HL-60 (cell line): ENCODE measurements around the gene FADD.

Experiments
- DNase-seq, 2 experiments: peaks; one replicate each; pipeline ENCODE4 v3.0.0-alpha.2; 2010 to 2020; ENCODE audit warnings: low read depth in 1 of 2, low spot score in 1 of 2
- H3K27ac ChIP-seq: fragments of 250-450 bp; sonication (Bioruptor Pico); replicated peaks from 2 replicates; pipeline ENCODE4 v1.5.1; 2020; ENCODE audit warnings: mild to moderate bottlenecking, moderate library complexity
- H3K27me3 ChIP-seq: fragments of 250-450 bp; sonication (Bioruptor Pico); 2 replicates; pipeline ENCODE4 v1.5.1; 2021; ENCODE audit warnings: mild to moderate bottlenecking, moderate library complexity; ENCODE audit not compliant: insufficient read depth, poor library complexity, severe bottlenecking
- H3K4me3 ChIP-seq: replicated peaks from 2 replicates; pipeline ENCODE4 v1.5.1; 2011; ENCODE audit warnings: mild to moderate bottlenecking, control low read depth, low read length; ENCODE audit not compliant: insufficient read depth
- CTCF ChIP-seq: IDR thresholded peaks from one replicate; pipeline ENCODE4 v1.5.1; 2011; ENCODE audit warnings: low read length, control low read depth, inconsistent platforms; ENCODE audit not compliant: insufficient read depth
- GABPA ChIP-seq: IDR thresholded peaks from 2 replicates; pipeline ENCODE4 v1.6.1; 2012; ENCODE audit warnings: low read depth
- POLR2AphosphoS5 ChIP-seq: IDR thresholded peaks from 2 replicates; pipeline ENCODE4 v1.6.1; 2012; ENCODE audit warnings: low read depth
- REST ChIP-seq: IDR thresholded peaks from 2 replicates; pipeline ENCODE4 v1.6.1; 2012; ENCODE audit warnings: low read depth; ENCODE audit not compliant: insufficient replicate concordance
- SPI1 ChIP-seq: IDR thresholded peaks from 2 replicates; pipeline ENCODE4 v1.6.1; 2012; ENCODE audit warnings: low read depth, mild to moderate bottlenecking, borderline replicate concordance

The FADD gene

GRCh38 chr11:70192666-70193410 is 10.3 kb upstream of the FADD start:
- no peaks in the 10 kb centered on the region for H3K27me3 ChIP-seq
- DNase-seq = no peak
- no peak overlapping the region for H3K4me3 ChIP-seq
- H3K27ac ChIP-seq = no peak overlapping the region
- TF ChIP-seq REST (no peak), GABPA (no peak), SPI1 (no peak), CTCF (no peak), POLR2AphosphoS5 (no peak)

GRCh38 chr11:70193411-70194292 is 9.4 kb upstream of the FADD start:
- H3K27me3 ChIP-seq = no peaks in the 10 kb centered on the region
- DNase-seq = no peak
- no peak overlapping the region for H3K27ac ChIP-seq
- TF ChIP-seq GABPA (no peak), CTCF (no peak), POLR2AphosphoS5 (no peak), SPI1 (no peak), REST (no peak)
- no peak overlapping the region for H3K4me3 ChIP-seq

- H3K27ac ChIP-seq = no peak overlapping the region
- TF ChIP-seq GABPA (no peak), REST (no peak), SPI1 (no peak), POLR2AphosphoS5 (no peak), CTCF (no peak)
- H3K27me3 ChIP-seq = no peaks in the 10 kb centered on the region
- no peak for DNase-seq
- H3K4me3 ChIP-seq = no peak overlapping the region
Observed at GRCh38 chr11:70194792-70195791, 8.0 kb upstream of the FADD start.
